ENCODE measurements around the gene GPR107.
A peak's percentile ranks its signal among the peaks of the same experiment; 100 is the strongest.

GPR107 gene

GRCh38 chr9:130139251-130139650 lies 85.5 kb downstream of the GPR107 start:
- DNase-seq: no peak

- peak in 1 of 2 donors; percentile 15 for DNase-seq
These were observed 87.0 kb downstream of the GPR107 start for GRCh38 chr9:130140706-130141105.

- no peak for DNase-seq
These were observed 88.3 kb downstream of the GPR107 start for GRCh38 chr9:130142056-130142455.

- DNase-seq: no peak
These were observed 88.9 kb downstream of the GPR107 start for GRCh38 chr9:130142641-130143040.

- DNase-seq: no peak
These were observed 89.7 kb downstream of the GPR107 start for GRCh38 chr9:130143279-130143893.

GRCh38 chr9:130143958-130144366 lies 90.3 kb downstream of the GPR107 start:
- no peak for DNase-seq

- DNase-seq: no peak
These were observed 91.0 kb downstream of the GPR107 start for GRCh38 chr9:130144703-130145102.

GRCh38 chr9:130145658-130146057 lies 92.0 kb downstream of the GPR107 start:
- no peak for DNase-seq

- no peak for DNase-seq
These were observed 93.5 kb downstream of the GPR107 start for GRCh38 chr9:130147198-130147597.

GRCh38 chr9:130147910-130148309 lies 94.2 kb downstream of the GPR107 start:
- no peak for DNase-seq

- no peak for DNase-seq
These were observed 95.3 kb downstream of the GPR107 start for GRCh38 chr9:130149031-130149430.

- no peak for DNase-seq
These were observed 96.1 kb downstream of the GPR107 start for GRCh38 chr9:130149654-130150286.

GRCh38 chr9:130150779-130151382 lies 97.2 kb downstream of the GPR107 start:
- no peak for DNase-seq

GRCh38 chr9:130154816-130155215 lies 101.1 kb downstream of the GPR107 start:
- DNase-seq: no peak

- no peak for DNase-seq
These were observed 101.9 kb downstream of the GPR107 start for GRCh38 chr9:130155647-130156046.

- no peak for DNase-seq
These were observed 103.0 kb downstream of the GPR107 start for GRCh38 chr9:130156672-130157071.

GRCh38 chr9:130157079-130157478 lies 103.4 kb downstream of the GPR107 start:
- no peak for DNase-seq

GRCh38 chr9:130158001-130158400 lies 104.3 kb downstream of the GPR107 start:
- DNase-seq: no peak

- no peak for DNase-seq
These were observed 105.4 kb downstream of the GPR107 start for GRCh38 chr9:130159057-130159456.

GRCh38 chr9:130159915-130160670 lies 106.4 kb downstream of the GPR107 start:
- no peak for DNase-seq

GRCh38 chr9:130160862-130161470 lies 107.3 kb downstream of the GPR107 start:
- DNase-seq: no peak

GRCh38 chr9:130165579-130165978 lies 111.9 kb downstream of the GPR107 start:
- no peak for DNase-seq

GRCh38 chr9:130166399-130166798 lies 112.7 kb downstream of the GPR107 start:
- no peak for DNase-seq

All from stimulated activated CD4-positive, alpha-beta T cell treated with anti-CD3 and anti-CD28 coated beads, Interleukin-2, amount 100 ng/mL, for 48 hours (primary cell).